ENCODE measurements around the gene RPP30.
"Not testable (repeated sequence)": the region's sequence is repeated elsewhere in the genome, so short reads cannot be mapped to it uniquely, and the experiment has no call there.

RPP30 gene

GRCh38 chr10:90866050-90866598, 5.7 kb upstream of the RPP30 start:
- no peak overlapping the region for H3K4me3 ChIP-seq (ENCODE audit: low read length)
- no peak for TF ChIP-seq CTCF (conservative IDR thresholded peaks at IDR 0.05; ENCODE audit: low read length)
- DNase-seq (ENCODE audit: low read depth), result no peak

GRCh38 chr10:90871279-90871765, 452 bp upstream of the RPP30 start:
- H3K4me3 ChIP-seq (ENCODE audit: low read length), result peak overlapping the region; percentile 86
- peak; percentile 55 for DNase-seq (ENCODE audit: low read depth)
- peak; percentile 62 for TF ChIP-seq CTCF (conservative IDR thresholded peaks at IDR 0.05; ENCODE audit: low read length)

- H3K4me3 ChIP-seq (ENCODE audit: low read length), result peak overlapping the region; percentile 86
- no peak for DNase-seq (ENCODE audit: low read depth)
- TF ChIP-seq CTCF (conservative IDR thresholded peaks at IDR 0.05; ENCODE audit: low read length), result no peak
Measured at GRCh38 chr10:90872648-90873020, 860 bp downstream of the RPP30 start.

GRCh38 chr10:90879062-90879461, 7.3 kb downstream of the RPP30 start:
- H3K4me3 ChIP-seq (ENCODE audit: low read length), result no peak overlapping the region
- DNase-seq (ENCODE audit: low read depth), result no peak
- TF ChIP-seq CTCF (conservative IDR thresholded peaks at IDR 0.05; ENCODE audit: low read length), result no peak

GRCh38 chr10:90880059-90880719, 8.4 kb downstream of the RPP30 start:
- H3K4me3 ChIP-seq (ENCODE audit: low read length), result not testable (repeated sequence)
- peak; percentile 42 for DNase-seq (ENCODE audit: low read depth)
- TF ChIP-seq CTCF (conservative IDR thresholded peaks at IDR 0.05; ENCODE audit: low read length), result peak; percentile 81

- no peak for TF ChIP-seq CTCF (conservative IDR thresholded peaks at IDR 0.05; ENCODE audit: low read length)
- peak; percentile 57 for DNase-seq (ENCODE audit: low read depth)
- no peak overlapping the region for H3K4me3 ChIP-seq (ENCODE audit: low read length)
Measured at GRCh38 chr10:90884431-90884830, 12.7 kb downstream of the RPP30 start.

- no peak overlapping the region for H3K4me3 ChIP-seq (ENCODE audit: low read length)
- TF ChIP-seq CTCF (conservative IDR thresholded peaks at IDR 0.05; ENCODE audit: low read length), result no peak
- DNase-seq (ENCODE audit: low read depth), result peak; percentile 82
Measured at GRCh38 chr10:90885176-90885575, 13.4 kb downstream of the RPP30 start.
